Upper lobe of right lung (tissue), 1 donor: ENCODE results near the gene MBNL2. TPM values are rescaled to one million over a fixed set of nuclear protein-coding genes. Genes with fewer than 3 reads are reported as not detected.

Experiments
- ATAC-seq: fragments of 200-7000 bp; cut with Tn5 transposase; one replicate; pipeline ENCODE4 v1.9.1; 2020; ENCODE audit warnings: mild to moderate bottlenecking, moderate library complexity
- DNase-seq: peaks from one replicate; pipeline ENCODE4 v3.0.0-alpha.2; 2020
- H3K27ac ChIP-seq: fragments of 200-600 bp; one replicate; pipeline ENCODE4 v1.8.0; 2022
- H3K27me3 ChIP-seq: fragments of 200-600 bp; one replicate; pipeline ENCODE4 v1.8.0; 2022; ENCODE audit warnings: mild to moderate bottlenecking
- H3K36me3 ChIP-seq: fragments of 200-600 bp; one replicate; pipeline ENCODE4 v1.8.0; 2022
- H3K4me1 ChIP-seq: fragments of 200-600 bp; one replicate; pipeline ENCODE4 v1.8.0; 2022
- H3K4me3 ChIP-seq: fragments of 200-600 bp; one replicate; pipeline ENCODE4 v1.8.0; 2022; ENCODE audit warnings: mild to moderate bottlenecking
- H3K9me3 ChIP-seq: fragments of 200-600 bp; one replicate; pipeline ENCODE4 v1.8.0; 2022
- intact Hi-C: fragments of 100-400 bp; cut with DNase I; formaldehyde crosslinking; loops from one replicate; pipeline ENCODE4 v1.11.0; 2022
- total RNA-seq: library from RNA; stranded (reverse); fragmentation: NEBNext Ultra II Directional; extraction: Animal tissue kit (Norgen Biotek cat#: 25700); gene quantifications from one replicate; pipeline ENCODE4 v1.2.1, GENCODE V29; 2021
- TF ChIP-seq, protein P1 (sequence below): fragments of 200-600 bp; IDR thresholded peaks from one replicate; pipeline ENCODE4 v1.8.0; 2022; ENCODE audit warnings: antibody characterized with exemption
- donor health status: DM: no; HTN: yes; CAD: no; lungs with severe emphysema.

Gene MBNL2
- total RNA-seq, 1 donor from 2014 or later: 60.6 TPM

DNA sequence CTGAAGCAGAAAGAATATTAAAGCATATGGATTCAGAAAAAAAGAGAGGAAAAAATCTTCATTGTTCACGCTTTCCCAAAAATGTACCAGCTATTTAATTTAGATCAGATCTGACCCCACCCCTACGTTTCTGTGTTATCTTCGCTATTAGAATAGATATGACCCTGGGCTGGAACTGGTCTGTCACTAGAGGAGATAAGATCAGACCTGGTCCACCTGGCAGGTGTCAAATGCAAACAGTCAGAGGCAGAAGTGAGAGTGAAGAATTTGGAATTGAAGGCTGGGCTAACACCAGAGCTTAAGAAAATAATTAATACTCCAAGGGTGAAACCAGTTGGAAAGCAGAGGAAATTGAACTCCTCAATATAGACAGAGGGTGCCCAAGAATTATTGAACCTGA is 30.0 kb upstream of the MBNL2 start:
- TF ChIP-seq, protein P1, sequence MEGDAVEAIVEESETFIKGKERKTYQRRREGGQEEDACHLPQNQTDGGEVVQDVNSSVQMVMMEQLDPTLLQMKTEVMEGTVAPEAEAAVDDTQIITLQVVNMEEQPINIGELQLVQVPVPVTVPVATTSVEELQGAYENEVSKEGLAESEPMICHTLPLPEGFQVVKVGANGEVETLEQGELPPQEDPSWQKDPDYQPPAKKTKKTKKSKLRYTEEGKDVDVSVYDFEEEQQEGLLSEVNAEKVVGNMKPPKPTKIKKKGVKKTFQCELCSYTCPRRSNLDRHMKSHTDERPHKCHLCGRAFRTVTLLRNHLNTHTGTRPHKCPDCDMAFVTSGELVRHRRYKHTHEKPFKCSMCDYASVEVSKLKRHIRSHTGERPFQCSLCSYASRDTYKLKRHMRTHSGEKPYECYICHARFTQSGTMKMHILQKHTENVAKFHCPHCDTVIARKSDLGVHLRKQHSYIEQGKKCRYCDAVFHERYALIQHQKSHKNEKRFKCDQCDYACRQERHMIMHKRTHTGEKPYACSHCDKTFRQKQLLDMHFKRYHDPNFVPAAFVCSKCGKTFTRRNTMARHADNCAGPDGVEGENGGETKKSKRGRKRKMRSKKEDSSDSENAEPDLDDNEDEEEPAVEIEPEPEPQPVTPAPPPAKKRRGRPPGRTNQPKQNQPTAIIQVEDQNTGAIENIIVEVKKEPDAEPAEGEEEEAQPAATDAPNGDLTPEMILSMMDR: no peak
- Histone ChIP-seq H3K9me3 (no peaks in the 10 kb centered on the region), H3K27ac (no peak overlapping the region), H3K4me1 (peaks cover 4% of the 10 kb centered on the region), H3K4me3 (no peak overlapping the region), H3K27me3 (no peaks in the 10 kb centered on the region), H3K36me3 (no peaks in the 10 kb centered on the region)
- DNase-seq: no peak
- ATAC-seq: no peak
- intact Hi-C loops: no loop called here

GRCh38 chr13:97193577-97193976 is 28.6 kb upstream of the MBNL2 start:
- TF ChIP-seq, protein P1: no peak
- Histone ChIP-seq H3K9me3 (no peaks in the 10 kb centered on the region), H3K27me3 (no peaks in the 10 kb centered on the region), H3K4me3 (no peak overlapping the region), H3K36me3 (no peaks in the 10 kb centered on the region), H3K27ac (no peak overlapping the region), H3K4me1 (peaks cover 4% of the 10 kb centered on the region)
- DNase-seq (no peak), ATAC-seq (no peak)
- intact Hi-C loops: no loop called here

DNA sequence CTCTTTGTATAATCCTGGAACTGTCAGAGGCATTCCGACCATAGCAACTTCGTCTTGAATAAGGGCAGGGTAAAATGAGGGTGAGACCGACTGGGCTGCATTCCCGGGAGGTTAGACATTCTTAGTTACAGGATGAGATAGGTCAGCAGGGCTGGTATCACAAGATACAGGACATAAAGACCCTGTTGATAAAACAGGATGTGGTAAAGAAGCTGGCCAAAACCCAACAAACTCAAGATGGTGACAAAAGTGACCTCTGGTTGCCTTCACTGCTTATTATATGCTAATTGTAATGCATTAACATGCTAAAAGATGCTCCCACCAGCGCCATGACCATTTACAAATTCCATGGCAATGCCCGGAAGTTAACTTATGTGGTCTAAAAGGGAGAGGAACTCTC is 27.7 kb upstream of the MBNL2 start:
- TF ChIP-seq, protein P1: no peak
- DNase-seq (no peak), ATAC-seq (peak; percentile 54)
- intact Hi-C loops: no loop called here
- Histone ChIP-seq H3K27ac (no peak overlapping the region), H3K27me3 (no peaks in the 10 kb centered on the region), H3K4me3 (no peak overlapping the region), H3K9me3 (no peaks in the 10 kb centered on the region), H3K36me3 (no peaks in the 10 kb centered on the region), H3K4me1 (peaks cover 4% of the 10 kb centered on the region)

DNA sequence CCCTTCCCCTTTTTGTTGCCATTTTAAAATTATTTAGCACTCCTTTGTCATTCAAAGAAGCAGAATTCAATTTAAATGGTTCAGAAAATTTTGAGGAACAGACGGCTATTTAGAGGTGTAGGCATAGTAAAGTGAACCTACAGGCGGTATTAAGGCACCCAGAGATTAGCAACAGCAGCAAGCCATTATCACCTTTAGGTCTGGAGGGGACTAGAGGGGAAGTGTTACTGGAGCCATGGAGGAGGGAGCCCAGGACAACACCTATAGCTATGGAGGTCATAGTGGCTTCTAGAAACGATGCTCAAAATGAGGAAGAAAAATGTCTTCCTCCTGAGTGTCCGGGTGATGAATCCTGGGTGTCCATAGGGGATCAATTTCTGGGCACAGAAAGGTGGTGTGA is 25.8 kb upstream of the MBNL2 start:
- ATAC-seq (no peak), DNase-seq (no peak)
- Histone ChIP-seq H3K4me3 (no peak overlapping the region), H3K4me1 (peaks cover 2% of the 10 kb centered on the region), H3K9me3 (no peaks in the 10 kb centered on the region), H3K27ac (no peak overlapping the region), H3K36me3 (no peaks in the 10 kb centered on the region), H3K27me3 (no peaks in the 10 kb centered on the region)
- TF ChIP-seq, protein P1: no peak
- intact Hi-C loops: no loop called here

DNA sequence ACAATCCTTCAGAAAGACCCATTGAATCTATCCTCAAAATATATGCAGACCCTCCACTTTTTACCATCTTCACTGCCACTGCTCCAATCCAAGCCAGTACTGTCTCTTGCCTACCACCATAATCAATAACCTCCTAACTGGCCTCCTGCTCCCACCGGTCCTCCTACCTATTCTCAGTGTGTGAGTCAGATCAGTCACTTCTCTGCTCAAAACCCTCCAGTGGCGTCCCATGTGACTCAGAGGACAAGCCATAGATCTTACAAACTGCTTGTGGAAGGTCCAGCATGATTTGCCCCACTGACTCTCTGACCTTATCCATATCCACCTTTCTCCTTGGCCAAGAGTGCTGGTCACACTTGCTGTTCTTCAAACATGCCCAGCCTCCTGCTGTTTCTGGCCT is 23.4 kb upstream of the MBNL2 start:
- Histone ChIP-seq H3K4me1 (no peaks in the 10 kb centered on the region), H3K27me3 (no peaks in the 10 kb centered on the region), H3K36me3 (no peaks in the 10 kb centered on the region), H3K4me3 (no peak overlapping the region), H3K27ac (no peak overlapping the region), H3K9me3 (no peaks in the 10 kb centered on the region)
- TF ChIP-seq, protein P1: no peak
- DNase-seq (no peak), ATAC-seq (no peak)
- intact Hi-C loops: no loop called here

DNA sequence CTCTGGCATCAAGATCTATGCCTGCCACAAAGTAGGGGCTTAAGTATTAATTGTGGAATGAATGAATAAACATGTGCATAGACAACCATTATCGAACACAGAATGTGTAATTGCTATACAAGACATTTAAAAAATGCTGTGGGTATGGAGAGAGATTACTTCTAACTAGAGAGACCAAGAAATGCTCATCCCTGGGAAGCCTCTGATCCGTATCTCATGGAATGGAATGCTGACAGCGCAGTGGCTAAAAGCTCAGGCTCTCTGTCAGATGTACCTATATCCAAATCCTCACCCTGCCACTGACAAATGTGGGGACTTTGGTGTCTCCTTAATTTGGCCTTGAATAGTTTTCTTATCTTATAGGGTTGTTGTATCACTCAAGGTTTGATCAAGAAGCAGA is 22.7 kb upstream of the MBNL2 start:
- TF ChIP-seq, protein P1: no peak
- no peak for DNase-seq
- no peak overlapping the region for H3K4me3 ChIP-seq
- no peak overlapping the region for H3K27ac ChIP-seq
- H3K9me3 ChIP-seq: no peaks in the 10 kb centered on the region
- ATAC-seq: no peak
- no peaks in the 10 kb centered on the region for H3K4me1 ChIP-seq
- no peaks in the 10 kb centered on the region for H3K36me3 ChIP-seq
- intact Hi-C loops: no loop called here
- no peaks in the 10 kb centered on the region for H3K27me3 ChIP-seq
